ENCODE measurements around the gene METTL25. TPM values are rescaled to one million over a fixed set of nuclear protein-coding genes. Genes with fewer than 3 reads are reported as not detected.

The METTL25 gene
- total RNA-seq, 4 donors from 2014 or later = 15.2 to 29.9 (median 22.0) TPM

GRCh38 chr12:82425241-82425640, 66.9 kb downstream of the METTL25 start:
- no peak overlapping the region for H3K4me3 ChIP-seq
- TF ChIP-seq EP300 (IDR thresholded peaks at IDR 0.05) = no peak
- no peak for TF ChIP-seq POLR2AphosphoS5 (IDR thresholded peaks at IDR 0.05)
- no peak for TF ChIP-seq POLR2A (IDR thresholded peaks at IDR 0.05; ENCODE audit: low read depth)
- TF ChIP-seq, protein P1, sequence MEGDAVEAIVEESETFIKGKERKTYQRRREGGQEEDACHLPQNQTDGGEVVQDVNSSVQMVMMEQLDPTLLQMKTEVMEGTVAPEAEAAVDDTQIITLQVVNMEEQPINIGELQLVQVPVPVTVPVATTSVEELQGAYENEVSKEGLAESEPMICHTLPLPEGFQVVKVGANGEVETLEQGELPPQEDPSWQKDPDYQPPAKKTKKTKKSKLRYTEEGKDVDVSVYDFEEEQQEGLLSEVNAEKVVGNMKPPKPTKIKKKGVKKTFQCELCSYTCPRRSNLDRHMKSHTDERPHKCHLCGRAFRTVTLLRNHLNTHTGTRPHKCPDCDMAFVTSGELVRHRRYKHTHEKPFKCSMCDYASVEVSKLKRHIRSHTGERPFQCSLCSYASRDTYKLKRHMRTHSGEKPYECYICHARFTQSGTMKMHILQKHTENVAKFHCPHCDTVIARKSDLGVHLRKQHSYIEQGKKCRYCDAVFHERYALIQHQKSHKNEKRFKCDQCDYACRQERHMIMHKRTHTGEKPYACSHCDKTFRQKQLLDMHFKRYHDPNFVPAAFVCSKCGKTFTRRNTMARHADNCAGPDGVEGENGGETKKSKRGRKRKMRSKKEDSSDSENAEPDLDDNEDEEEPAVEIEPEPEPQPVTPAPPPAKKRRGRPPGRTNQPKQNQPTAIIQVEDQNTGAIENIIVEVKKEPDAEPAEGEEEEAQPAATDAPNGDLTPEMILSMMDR (IDR thresholded peaks at IDR 0.05) = no peak
- no peak overlapping the region for H3K27ac ChIP-seq (replicated peaks in 1 of 4)
- H3K4me1 ChIP-seq = no peaks in the 10 kb centered on the region
- H3K27me3 ChIP-seq = no peaks in the 10 kb centered on the region
- intact Hi-C loops (cut with DNase I) = no loop called here
- WGBS = 80% methylated on average over 2 of the region's 2 CpGs
- no peaks in the 10 kb centered on the region for H3K36me3 ChIP-seq
- DNase-seq (ENCODE audit: extremely low spot score) = no peak
- no peaks in the 10 kb centered on the region for H3K9me3 ChIP-seq

DNA sequence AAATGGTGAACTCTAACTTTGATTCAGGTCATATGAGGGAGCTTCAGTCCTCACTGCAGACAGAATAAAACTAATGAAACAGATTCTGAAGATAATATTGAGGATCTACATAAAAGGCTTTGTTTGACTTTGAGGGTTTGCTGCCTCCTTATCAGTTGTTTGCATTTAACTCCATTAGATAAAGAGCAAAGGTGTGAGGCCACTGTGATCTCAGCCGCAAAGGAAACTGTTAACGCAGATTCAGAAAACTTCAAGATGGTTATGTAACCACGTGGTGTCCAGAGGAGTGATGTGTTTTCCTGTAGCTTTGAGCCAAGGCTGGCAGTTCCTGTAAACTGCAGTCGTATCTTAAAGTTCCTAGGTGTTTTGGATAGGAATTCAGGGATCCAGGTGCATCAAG, 67.8 kb downstream of the METTL25 start:
- no peaks in the 10 kb centered on the region for H3K27me3 ChIP-seq
- intact Hi-C loops (cut with DNase I) = no loop called here
- H3K36me3 ChIP-seq = no peaks in the 10 kb centered on the region
- DNase-seq (ENCODE audit: extremely low spot score) = no peak
- H3K9me3 ChIP-seq = no peaks in the 10 kb centered on the region
- H3K27ac ChIP-seq (replicated peaks in 1 of 4) = no peak overlapping the region
- no peaks in the 10 kb centered on the region for H3K4me1 ChIP-seq
- 63% methylated on average over 4 of the region's 4 CpGs for WGBS
- no peak overlapping the region for H3K4me3 ChIP-seq
- TF ChIP-seq POLR2AphosphoS5 (IDR thresholded peaks at IDR 0.05) (no peak), POLR2A (IDR thresholded peaks at IDR 0.05; ENCODE audit: low read depth) (no peak), EP300 (IDR thresholded peaks at IDR 0.05) (no peak)
- TF ChIP-seq, protein P1 (IDR thresholded peaks at IDR 0.05) = no peak

DNA sequence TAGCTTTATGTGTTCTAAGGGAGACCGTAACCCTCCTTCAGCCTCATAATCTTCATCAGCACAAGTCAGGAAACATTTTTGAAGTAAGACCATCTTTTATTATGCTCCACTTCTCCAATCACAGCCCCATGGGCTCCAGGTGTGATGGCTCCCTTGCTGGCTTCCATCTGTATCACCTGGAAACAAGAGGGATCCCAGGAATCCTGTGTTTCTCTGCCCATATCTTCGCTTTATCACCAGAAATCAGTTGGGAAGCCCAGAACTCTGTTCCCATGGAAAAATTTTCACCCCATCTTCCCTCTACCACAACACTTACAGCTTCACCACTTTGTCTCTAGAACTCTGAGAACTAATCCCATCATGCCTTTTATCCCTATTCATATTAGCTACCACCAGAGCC, 68.3 kb downstream of the METTL25 start:
- no peaks in the 10 kb centered on the region for H3K27me3 ChIP-seq
- H3K27ac ChIP-seq (replicated peaks in 1 of 4) = no peak overlapping the region
- DNase-seq (ENCODE audit: extremely low spot score) = no peak
- no peak overlapping the region for H3K4me3 ChIP-seq
- TF ChIP-seq, protein P1 (IDR thresholded peaks at IDR 0.05) = no peak
- TF ChIP-seq POLR2A (IDR thresholded peaks at IDR 0.05; ENCODE audit: low read depth) (no peak), EP300 (IDR thresholded peaks at IDR 0.05) (no peak), POLR2AphosphoS5 (IDR thresholded peaks at IDR 0.05) (no peak)
- intact Hi-C loops (cut with DNase I) = no loop called here
- no peaks in the 10 kb centered on the region for H3K4me1 ChIP-seq
- 93% methylated on average over 2 of the region's 2 CpGs for WGBS
- H3K36me3 ChIP-seq = no peaks in the 10 kb centered on the region
- no peaks in the 10 kb centered on the region for H3K9me3 ChIP-seq

DNA sequence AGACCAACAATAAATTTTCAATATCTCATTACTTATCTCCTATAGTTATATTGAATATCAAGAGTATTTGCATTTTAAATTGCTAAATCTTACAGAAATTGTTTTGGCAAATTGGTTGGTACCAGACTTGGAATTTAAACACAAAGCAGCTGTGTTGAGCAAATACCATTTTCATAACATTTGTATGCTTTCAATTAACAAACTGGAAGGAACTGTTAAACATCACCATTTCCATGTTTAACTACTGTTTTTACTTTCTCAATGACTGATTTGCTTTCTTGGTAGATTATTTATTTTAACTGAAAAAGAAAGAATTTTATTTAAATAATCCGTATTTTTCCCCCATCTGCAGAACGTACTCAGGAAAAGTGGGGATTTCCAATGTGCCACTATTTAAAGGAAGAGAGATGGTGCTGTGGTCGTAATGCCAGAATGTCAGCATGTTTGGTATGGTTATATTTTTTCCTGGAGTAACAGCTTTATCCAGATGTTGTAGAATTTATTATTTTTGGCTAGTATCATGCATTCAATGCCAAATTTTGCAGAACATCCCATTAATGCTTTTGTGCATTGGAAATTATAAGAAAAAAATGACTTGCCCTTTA, 72.3 kb downstream of the METTL25 start:
- H3K36me3 ChIP-seq = no peaks in the 10 kb centered on the region
- WGBS = 51% methylated on average over 3 of the region's 3 CpGs
- no peak overlapping the region for H3K27ac ChIP-seq (replicated peaks in 1 of 4)
- intact Hi-C loops (cut with DNase I) = no loop called here
- DNase-seq (ENCODE audit: extremely low spot score) = no peak
- no peaks in the 10 kb centered on the region for H3K9me3 ChIP-seq
- H3K27me3 ChIP-seq = no peaks in the 10 kb centered on the region
- no peak overlapping the region for H3K4me3 ChIP-seq
- no peak for TF ChIP-seq POLR2A (IDR thresholded peaks at IDR 0.05; ENCODE audit: low read depth)
- H3K4me1 ChIP-seq = peaks cover 0 to 8% (median 6%) of the 10 kb centered on the region in 4 donors

- Histone ChIP-seq H3K27me3 (no peaks in the 10 kb centered on the region), H3K36me3 (peaks cover 0 to 1% (median 0%) of the 10 kb centered on the region in 4 donors), H3K4me3 (no peak overlapping the region), H3K9me3 (no peaks in the 10 kb centered on the region), H3K4me1 (peaks cover 0 to 8% (median 6%) of the 10 kb centered on the region in 4 donors), H3K27ac (replicated peaks in 1 of 4) (no peak overlapping the region)
- TF ChIP-seq POLR2AphosphoS5 (IDR thresholded peaks at IDR 0.05) (no peak), POLR2A (IDR thresholded peaks at IDR 0.05; ENCODE audit: low read depth) (no peak), EP300 (IDR thresholded peaks at IDR 0.05) (no peak)
- TF ChIP-seq, protein P1 (IDR thresholded peaks at IDR 0.05) = no peak
- no peak for DNase-seq (ENCODE audit: extremely low spot score)
- WGBS = 62% methylated on average over 2 of the region's 2 CpGs
- intact Hi-C loops (cut with DNase I) = no loop called here
Observed at GRCh38 chr12:82434392-82434911, 76.1 kb downstream of the METTL25 start.
